A673 (cell line): Measurements from ENCODE around the gene PIGQ.

Source experiments
- EZH2 ChIP-seq: fragments of 200-600 bp; sonication (generic); IDR thresholded peaks from 2 replicates; pipeline ENCODE4 v1.6.1; 2017; ENCODE audit warnings: borderline replicate concordance, low read depth, mild to moderate bottlenecking, mixed read lengths, antibody characterized with exemption, low read length; ENCODE audit not compliant: poor library complexity, severe bottlenecking
- TF ChIP-seq, protein P1 (sequence below): fragments of 300-800, 200-600 bp; sonication (generic); conservative IDR thresholded peaks from 2 replicates; pipeline ENCODE4 v1.5.1; 2017; ENCODE audit warnings: low read depth, mild to moderate bottlenecking, antibody characterized with exemption, low read length, moderate library complexity, mixed read lengths

DNA sequence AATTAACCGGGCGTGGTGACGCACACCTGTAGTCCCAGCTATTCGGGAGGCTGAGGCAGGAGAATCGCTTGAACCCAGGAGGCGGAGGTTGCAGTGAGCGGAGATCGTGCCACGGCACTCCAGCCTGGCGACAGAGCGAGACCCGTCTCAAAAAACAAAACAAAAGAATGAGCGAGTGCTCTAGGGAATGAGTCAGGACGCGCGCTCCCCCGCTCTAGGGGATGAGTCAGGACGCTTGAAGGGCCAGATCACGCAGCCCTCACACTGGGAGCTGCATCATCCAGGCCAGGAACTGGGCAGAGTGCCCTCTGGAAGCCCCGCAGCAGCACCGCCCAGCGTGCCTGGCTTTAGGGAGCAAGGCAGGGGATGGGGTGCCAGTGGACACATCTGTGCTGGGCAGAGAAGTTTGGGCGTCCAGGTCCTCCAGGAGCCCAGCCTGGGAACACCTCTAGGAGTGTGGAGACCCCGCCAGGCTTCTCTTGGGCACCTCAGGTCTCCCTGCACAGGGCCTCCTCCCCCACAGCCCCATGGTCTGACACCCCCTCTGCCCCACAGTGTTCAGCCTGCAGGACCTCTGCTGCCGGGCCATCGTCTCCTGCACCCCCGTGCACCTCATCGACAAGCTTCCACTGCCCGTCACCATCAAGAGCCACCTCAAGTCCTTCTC is 57.2 kb downstream of the PIGQ start:
- TF ChIP-seq, protein P1, sequence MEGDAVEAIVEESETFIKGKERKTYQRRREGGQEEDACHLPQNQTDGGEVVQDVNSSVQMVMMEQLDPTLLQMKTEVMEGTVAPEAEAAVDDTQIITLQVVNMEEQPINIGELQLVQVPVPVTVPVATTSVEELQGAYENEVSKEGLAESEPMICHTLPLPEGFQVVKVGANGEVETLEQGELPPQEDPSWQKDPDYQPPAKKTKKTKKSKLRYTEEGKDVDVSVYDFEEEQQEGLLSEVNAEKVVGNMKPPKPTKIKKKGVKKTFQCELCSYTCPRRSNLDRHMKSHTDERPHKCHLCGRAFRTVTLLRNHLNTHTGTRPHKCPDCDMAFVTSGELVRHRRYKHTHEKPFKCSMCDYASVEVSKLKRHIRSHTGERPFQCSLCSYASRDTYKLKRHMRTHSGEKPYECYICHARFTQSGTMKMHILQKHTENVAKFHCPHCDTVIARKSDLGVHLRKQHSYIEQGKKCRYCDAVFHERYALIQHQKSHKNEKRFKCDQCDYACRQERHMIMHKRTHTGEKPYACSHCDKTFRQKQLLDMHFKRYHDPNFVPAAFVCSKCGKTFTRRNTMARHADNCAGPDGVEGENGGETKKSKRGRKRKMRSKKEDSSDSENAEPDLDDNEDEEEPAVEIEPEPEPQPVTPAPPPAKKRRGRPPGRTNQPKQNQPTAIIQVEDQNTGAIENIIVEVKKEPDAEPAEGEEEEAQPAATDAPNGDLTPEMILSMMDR = no peak
- no peak for TF ChIP-seq EZH2
